Measurements from ENCODE around the gene CFAP46. TPM values are rescaled to one million over a fixed set of nuclear protein-coding genes. Genes with fewer than 3 reads are reported as not detected.

The CFAP46 gene
- total and polyA plus RNA-seq, 9 of the 15 experiments (the other 6 are each of a cell fraction or from before 2014, with no cell fraction given): not detected

DNA sequence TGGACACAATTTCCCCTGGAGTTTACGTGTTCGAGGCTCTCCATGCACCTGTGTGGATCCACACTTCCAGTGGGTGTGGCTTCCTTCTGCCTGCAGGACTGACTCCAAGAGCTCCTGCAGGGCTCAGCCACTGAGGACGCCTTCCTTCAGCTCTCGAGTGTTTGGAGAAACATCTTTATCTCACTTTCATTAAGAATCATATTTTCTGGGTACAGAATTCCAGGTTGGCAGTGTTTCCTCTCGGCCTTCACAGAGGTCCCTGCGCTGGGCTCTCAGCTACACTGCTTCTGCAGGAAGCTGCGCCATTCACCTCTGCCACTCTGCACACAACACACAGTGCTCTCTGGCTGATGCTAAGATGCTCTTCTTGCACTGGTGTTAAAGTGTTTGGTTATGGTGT, 86.5 kb downstream of the CFAP46 start:
- H3K9me3 ChIP-seq (replicated peaks; ENCODE audit: control insufficient read depth, insufficient read depth, low read depth, low read length): no peaks in the 10 kb centered on the region
- intact Hi-C loops (cut with micrococcal nuclease) (no loop called here), in situ Hi-C loops (cut with MboI) (no loop called here)
- H4K20me1 ChIP-seq (replicated peaks; ENCODE audit: control insufficient read depth, insufficient read depth, low read length): peaks cover 5% of the 10 kb centered on the region; the same call in 1 of the 2 replicates
- WGBS (ENCODE audit: insufficient coverage, low coverage, missing lambda C conversion rate): 0% methylated on average over 7 of the region's 7 CpGs
- H3K36me3 ChIP-seq (ENCODE audit: control insufficient read depth, insufficient read depth, low read length): no peaks in the 10 kb centered on the region
- no peak overlapping the region for H3K4me2 ChIP-seq (ENCODE audit: insufficient read depth, low read length)
- no peak overlapping the region for H3K9ac ChIP-seq (ENCODE audit: insufficient read depth in 1 of 2, low read depth in 2 of 2, low read length in 2 of 2)
- FAIRE-seq (no peak), DNase-seq (ENCODE audit: extremely low read depth in 1 of 4, low spot score in 3 of 4) (no peak), ATAC-seq (no peak)
- no peaks in the 10 kb centered on the region for H3K79me2 ChIP-seq (ENCODE audit: control insufficient read depth, insufficient read depth, low read length)
- H3K9me1 ChIP-seq (ENCODE audit: control insufficient read depth, insufficient read depth, low read length): no peaks in the 10 kb centered on the region
- CTCF ChIA-PET (ENCODE audit: low intra/inter-chr PET ratio): no interaction called here
- peaks cover 0 to 42% of the 10 kb centered on the region in 2 experiments; a peak in 2 of 5 replicates for H3K27me3 ChIP-seq (ENCODE audit: control insufficient read depth in 2 of 2, insufficient read depth in 2 of 2, low read length in 2 of 2)
- no peaks in the 10 kb centered on the region for H3K4me1 ChIP-seq (replicated peaks in 1 of 2; ENCODE audit: control insufficient read depth in 2 of 2, insufficient read depth in 2 of 2, low read length in 2 of 2)
- H2AFZ ChIP-seq (ENCODE audit: low read depth, low read length): no peak overlapping the region
- POLR2A ChIA-PET: no interaction called here
- BruUV-seq (replicated peaks): no TSS peak
- H3K4me3 ChIP-seq: no peak overlapping the region
- H3K27ac ChIP-seq (ENCODE audit: extremely low read depth, low read depth, low read length): no peak overlapping the region
- TF ChIP-seq ZNF408 (CRISPR knock-in tag; IDR thresholded peaks at IDR 0.05; ENCODE audit: low read depth): no peak
- no peak for TF ChIP-seq RHOXF2B (CRISPR knock-in tag; conservative IDR thresholded peaks at IDR 0.05)
- TF ChIP-seq, protein P1, sequence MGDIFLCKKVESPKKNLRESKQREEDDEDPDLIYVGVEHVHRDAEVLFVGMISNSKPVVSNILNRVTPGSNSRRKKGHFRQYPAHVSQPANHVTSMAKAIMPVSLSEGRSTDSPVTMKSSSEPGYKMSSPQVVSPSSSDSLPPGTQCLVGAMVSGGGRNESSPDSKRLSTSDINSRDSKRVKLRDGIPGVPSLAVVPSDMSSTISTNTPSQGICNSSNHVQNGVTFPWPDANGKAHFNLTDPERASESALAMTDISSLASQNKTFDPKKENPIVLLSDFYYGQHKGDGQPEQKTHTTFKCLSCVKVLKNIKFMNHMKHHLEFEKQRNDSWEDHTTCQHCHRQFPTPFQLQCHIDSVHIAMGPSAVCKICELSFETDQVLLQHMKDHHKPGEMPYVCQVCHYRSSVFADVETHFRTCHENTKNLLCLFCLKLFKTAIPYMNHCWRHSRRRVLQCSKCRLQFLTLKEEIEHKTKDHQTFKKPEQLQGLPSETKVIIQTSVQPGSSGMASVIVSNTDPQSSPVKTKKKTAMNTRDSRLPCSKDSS (IDR thresholded peaks at IDR 0.05; ENCODE audit: low read depth, partially characterized antibody): no peak
- no peak for TF ChIP-seq ZNF316 (IDR thresholded peaks at IDR 0.05)
- TF ChIP-seq, protein P2, sequence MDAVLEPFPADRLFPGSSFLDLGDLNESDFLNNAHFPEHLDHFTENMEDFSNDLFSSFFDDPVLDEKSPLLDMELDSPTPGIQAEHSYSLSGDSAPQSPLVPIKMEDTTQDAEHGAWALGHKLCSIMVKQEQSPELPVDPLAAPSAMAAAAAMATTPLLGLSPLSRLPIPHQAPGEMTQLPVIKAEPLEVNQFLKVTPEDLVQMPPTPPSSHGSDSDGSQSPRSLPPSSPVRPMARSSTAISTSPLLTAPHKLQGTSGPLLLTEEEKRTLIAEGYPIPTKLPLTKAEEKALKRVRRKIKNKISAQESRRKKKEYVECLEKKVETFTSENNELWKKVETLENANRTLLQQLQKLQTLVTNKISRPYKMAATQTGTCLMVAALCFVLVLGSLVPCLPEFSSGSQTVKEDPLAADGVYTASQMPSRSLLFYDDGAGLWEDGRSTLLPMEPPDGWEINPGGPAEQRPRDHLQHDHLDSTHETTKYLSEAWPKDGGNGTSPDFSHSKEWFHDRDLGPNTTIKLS (IDR thresholded peaks at IDR 0.05; ENCODE audit: borderline replicate concordance, low read depth): no peak
- no peak for TF ChIP-seq ZFPM2 (CRISPR knock-in tag; IDR thresholded peaks at IDR 0.05)
- no peak for TF ChIP-seq ZNF445 (CRISPR knock-in tag; IDR thresholded peaks at IDR 0.05; ENCODE audit: low read depth)
- TF ChIP-seq NBN (IDR thresholded peaks at IDR 0.05; ENCODE audit: low read depth): no peak
- TF ChIP-seq FOXJ3 (CRISPR knock-in tag; IDR thresholded peaks at IDR 0.05): no peak
- TF ChIP-seq ZNF282 (CRISPR knock-in tag; IDR thresholded peaks at IDR 0.05): no peak
- TF ChIP-seq TSC22D4 (tag; IDR thresholded peaks at IDR 0.05): no peak
- no peak for TF ChIP-seq SP2 (IDR thresholded peaks at IDR 0.05; ENCODE audit: extremely low read depth, low read depth, low read length, poor library complexity, severe bottlenecking)
